HCT116 (cell line): ENCODE data around the gene CPNE8. TPM values are rescaled to one million over a fixed set of nuclear protein-coding genes. Genes with fewer than 3 reads are reported as not detected.

Experiments used
- ATAC-seq: fragments of 200-7000 bp; cut with Tn5 transposase; 2 replicates; pipeline ENCODE4 v1.9.1; 2020; ENCODE audit warnings: mild to moderate bottlenecking, moderate library complexity
- BruUV-seq: library from RNA; stranded (reverse); fragments of 400-500 nt; replicated peaks from 2 replicates; lab custom pipeline; 2021; lab: Mats Ljungman, UMichigan
- CTCF ChIA-PET: fragments of 300-600 bp; sonication (Branson Sonifier 250); formaldehyde crosslinking; loops from one replicate; lab custom pipeline; 2021; ENCODE audit warnings: antibody characterized with exemption; lab: Charles Lee
- POLR2A ChIA-PET: fragments of 300-600, 350-600 bp; sonication (Branson Sonifier 250); formaldehyde crosslinking; loops from one replicate; lab custom pipeline; 2021; ENCODE audit warnings: antibody characterized with exemption; lab: Charles Lee
- RAD21 ChIA-PET, 2 experiments: fragments of 300-600 bp; sonication (Branson Sonifier 250); formaldehyde crosslinking; loops; one replicate each; lab custom pipeline; 2023; ENCODE audit warnings: low total read pairs in 2 of 2; ENCODE audit not compliant: uncharacterized antibody in 2 of 2, unreplicated experiment in 2 of 2, low non-redundant PET in 1 of 2; lab: Charles Lee
- DNase-seq: peaks from one replicate; pipeline ENCODE4 v3.0.0-alpha.2; 2010; ENCODE audit warnings: low read depth, low spot score
- H2AFZ ChIP-seq: fragments of 200-600 bp; shearing (Covaris generic), sonication (generic); 2 replicates; pipeline ENCODE4 v1.6.1; 2017; ENCODE audit warnings: low read depth, mixed run types, mixed read lengths, antibody characterized with exemption, low read length; ENCODE audit not compliant: poor library complexity, severe bottlenecking
- H3K27ac ChIP-seq: 2 replicates; pipeline ENCODE4 v1.5.1; 2012; ENCODE audit warnings: low read depth, low read length
- H3K27me3 ChIP-seq: fragments of 200-600 bp; sonication (generic); 2 replicates; pipeline ENCODE4 v1.6.1; 2016; ENCODE audit warnings: mixed run types, low read length, mixed read lengths; ENCODE audit not compliant: insufficient read depth
- H3K36me3 ChIP-seq, 2 experiments: fragments of 200-500 bp in 1 of 2; fragments of 200-600 bp in 1 of 2; sonication (Bioruptor generic) in 1 of 2; sonication (generic) in 1 of 2; 2 replicates each; pipeline versions ENCODE4 v1.5.1 to v1.6.1; 2014 to 2016; ENCODE audit warnings: low read length in 2 of 2, inconsistent platforms in 1 of 2, mixed read lengths in 1 of 2, mixed run types in 1 of 2; ENCODE audit not compliant: insufficient read depth in 2 of 2, control insufficient read depth in 1 of 2
- H3K4me1 ChIP-seq, 2 experiments: fragments of 200-600 bp in 1 of 2; sonication (generic) in 1 of 2; 2 replicates each; pipeline versions ENCODE4 v1.5.1 to v1.6.1; 2012 to 2017; ENCODE audit warnings: low read length in 2 of 2, inconsistent platforms in 1 of 2, mild to moderate bottlenecking in 1 of 2, mixed read lengths in 1 of 2, mixed run types in 1 of 2, moderate library complexity in 1 of 2; ENCODE audit not compliant: insufficient read depth in 2 of 2, control insufficient read depth in 1 of 2
- H3K4me2 ChIP-seq: fragments of 200-600 bp; sonication (generic); 2 replicates; pipeline ENCODE4 v1.6.1; 2017; ENCODE audit warnings: mixed run types, low read length, mixed read lengths
- H3K4me3 ChIP-seq, 2 experiments: fragments of 200-600 bp in 1 of 2; sonication (generic) in 1 of 2; replicated peaks in 1 of 2; 2 replicates each; pipeline ENCODE4 v1.5.1; 2011 to 2016; ENCODE audit warnings: low read length in 2 of 2, control low read depth in 1 of 2, low read depth in 1 of 2, mild to moderate bottlenecking in 1 of 2, mixed read lengths in 1 of 2, mixed run types in 1 of 2
- H3K79me2 ChIP-seq: fragments of 200-600 bp; sonication (generic); 2 replicates; pipeline ENCODE4 v1.6.1; 2017; ENCODE audit warnings: mild to moderate bottlenecking, mixed run types, low read length, moderate library complexity, mixed read lengths; ENCODE audit not compliant: insufficient read depth
- H3K9ac ChIP-seq: fragments of 200-600 bp; sonication (generic); 2 replicates; pipeline ENCODE4 v1.6.1; 2016; ENCODE audit warnings: low read length, mixed read lengths
- H3K9me2 ChIP-seq: fragments of 200-600 bp; sonication (generic), shearing (Covaris generic); 2 replicates; pipeline ENCODE4 v1.6.1; 2017; ENCODE audit warnings: mixed run types, mild to moderate bottlenecking, moderate library complexity; ENCODE audit not compliant: insufficient read depth
- H3K9me3 ChIP-seq, 2 experiments: fragments of 200-500 bp in 1 of 2; fragments of 200-600 bp in 1 of 2; sonication (Bioruptor generic) in 1 of 2; sonication (generic) in 1 of 2; 2 replicates each; pipeline ENCODE4 v1.6.1; 2014 to 2017; ENCODE audit warnings: low read length in 2 of 2, mixed read lengths in 2 of 2, inconsistent platforms in 1 of 2, low read depth in 1 of 2, mild to moderate bottlenecking in 1 of 2, mixed run types in 1 of 2, moderate library complexity in 1 of 2; ENCODE audit not compliant: control insufficient read depth in 1 of 2, insufficient read depth in 1 of 2
- H4K20me1 ChIP-seq: fragments of 200-600 bp; sonication (generic), shearing (Covaris generic); 2 replicates; pipeline ENCODE4 v1.6.1; 2017; ENCODE audit warnings: mixed run types, mild to moderate bottlenecking, moderate library complexity; ENCODE audit not compliant: insufficient read depth
- CEBPB ChIP-seq: IDR thresholded peaks from 2 replicates; pipeline ENCODE4 v1.6.1; 2012; ENCODE audit warnings: low read depth
- CTCF ChIP-seq, 3 experiments: fragments of 200-600 bp in 1 of 3; sonication (generic) in 1 of 3; IDR thresholded peaks in 2 of 3; conservative IDR thresholded peaks in 1 of 3; 2 replicates each; pipeline ENCODE4 v1.5.1; 2012 to 2017; ENCODE audit warnings: low read depth in 2 of 3, low read length in 2 of 3, antibody characterized with exemption in 1 of 3, borderline replicate concordance in 1 of 3, control low read depth in 1 of 3, mild to moderate bottlenecking in 1 of 3, mixed read lengths in 1 of 3, mixed run types in 1 of 3, moderate library complexity in 1 of 3; ENCODE audit not compliant: insufficient read depth in 1 of 3
- EGR1 ChIP-seq: IDR thresholded peaks from 2 replicates; pipeline ENCODE4 v1.6.1; 2012; ENCODE audit warnings: low read depth
- FOSL1 ChIP-seq: IDR thresholded peaks from 2 replicates; pipeline ENCODE4 v1.6.1; 2012; ENCODE audit warnings: low read depth
- JUND ChIP-seq: IDR thresholded peaks from 2 replicates; pipeline ENCODE4 v1.6.1; 2012
- POLR2AphosphoS5 ChIP-seq: IDR thresholded peaks from 2 replicates; pipeline ENCODE4 v1.6.1; 2011; ENCODE audit warnings: mild to moderate bottlenecking, low read depth, low read length, moderate library complexity
- RAD21 ChIP-seq: IDR thresholded peaks from 2 replicates; pipeline ENCODE4 v1.6.1; 2012; ENCODE audit warnings: low read depth, mild to moderate bottlenecking
- SP1 ChIP-seq: IDR thresholded peaks from 2 replicates; pipeline ENCODE4 v1.6.1; 2012; ENCODE audit warnings: low read depth
- TCF7L2 ChIP-seq: IDR thresholded peaks from 2 replicates; pipeline ENCODE4 v1.7.0; 2011; ENCODE audit warnings: borderline replicate concordance, inconsistent platforms; ENCODE audit not compliant: insufficient read depth, insufficient read length; ENCODE audit errors: extremely low read depth
- YY1 ChIP-seq: IDR thresholded peaks from 2 replicates; pipeline ENCODE4 v1.6.1; 2011; ENCODE audit warnings: low read length, low read depth, moderate library complexity, mild to moderate bottlenecking; ENCODE audit not compliant: insufficient replicate concordance; ENCODE audit errors: extremely low read depth
- intact Hi-C: fragments of 100-400 bp; cut with micrococcal nuclease; formaldehyde crosslinking; loops from 2 replicates; pipeline ENCODE4 v1.10.0; 2022
- total RNA-seq: library from RNA; stranded (reverse); gene quantifications from one replicate; pipeline ENCODE4 v1.2.1, GENCODE V29; 2021; ENCODE audit not compliant: unreplicated experiment

The CPNE8 gene
- total RNA-seq, 1 experiment from 2014 or later = 14.2 TPM

DNA sequence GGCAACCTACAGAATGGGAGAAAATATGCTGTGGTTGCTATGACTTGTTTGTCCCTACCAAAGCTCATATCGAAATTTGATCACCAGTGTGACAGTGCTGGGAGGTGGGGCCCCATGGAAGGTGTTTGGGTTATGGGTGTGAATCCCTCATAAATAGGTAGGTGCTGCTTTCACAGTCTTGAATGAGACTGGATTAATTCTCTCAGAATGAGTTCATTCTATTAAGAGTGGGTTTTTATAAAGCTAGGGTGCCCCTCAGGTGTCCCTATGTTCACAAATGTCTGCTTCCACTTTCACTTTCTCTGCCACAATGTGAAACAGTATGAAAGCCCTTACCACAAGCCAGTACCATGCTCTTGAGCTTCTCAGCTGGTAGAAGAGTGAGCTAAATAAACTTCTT, 133.5 kb downstream of the CPNE8 start:
- Histone ChIP-seq H3K4me3 (no peak overlapping the region), H3K9me2 (no peaks in the 10 kb centered on the region), H3K27me3 (no peaks in the 10 kb centered on the region), H3K9ac (no peak overlapping the region), H3K36me3 (no peaks in the 10 kb centered on the region), H3K4me1 (no peaks in the 10 kb centered on the region), H3K27ac (no peak overlapping the region), H4K20me1 (no peaks in the 10 kb centered on the region), H3K4me2 (no peak overlapping the region), H3K79me2 (no peaks in the 10 kb centered on the region), H2AFZ (no peak overlapping the region), H3K9me3 (no peaks in the 10 kb centered on the region)
- CTCF ChIA-PET = no interaction called here
- ATAC-seq (no peak), DNase-seq (no peak)
- POLR2A ChIA-PET = no interaction called here
- TF ChIP-seq TCF7L2 = no peak
- no peak for TF ChIP-seq FOSL1
- no peak for TF ChIP-seq CTCF (IDR thresholded peaks at IDR 0.05 in 2 of 3, conservative IDR thresholded peaks at IDR 0.05 in 1 of 3; ENCODE audit: borderline replicate concordance in 1 of 3, insufficient read depth in 1 of 3, low read depth in 2 of 3, low read length in 2 of 3)
- TF ChIP-seq RAD21 = no peak
- no peak for TF ChIP-seq YY1
- no peak for TF ChIP-seq JUND
- no peak for TF ChIP-seq POLR2AphosphoS5
- TF ChIP-seq EGR1 = no peak
- TF ChIP-seq SP1 = no peak
- no peak for TF ChIP-seq CEBPB
- RAD21 ChIA-PET = no interaction called here
- no TSS peak for BruUV-seq
- intact Hi-C loops = no loop called here
